Skeletal muscle tissue (tissue), 4 donors: ENCODE data around the gene IL17RD. TPM values are rescaled to one million over a fixed set of nuclear protein-coding genes. Genes with fewer than 3 reads are reported as not detected.

Experiments
- H3K27ac ChIP-seq: one replicate; pipeline ENCODE4 v1.7.0; 2013; ENCODE audit warnings: mild to moderate bottlenecking, low read depth, low read length, inconsistent platforms
- H3K27me3 ChIP-seq, 3 donors: one replicate each; pipeline ENCODE4 v1.7.0; 2013; ENCODE audit warnings: low read length in 3 of 3; ENCODE audit not compliant: control insufficient read depth in 3 of 3, insufficient read depth in 3 of 3
- H3K36me3 ChIP-seq, 3 donors: one replicate each; pipeline ENCODE4 v1.7.0; 2013; ENCODE audit warnings: low read length in 3 of 3; ENCODE audit not compliant: control insufficient read depth in 3 of 3, insufficient read depth in 3 of 3
- H3K4me1 ChIP-seq, 3 donors: one replicate each; pipeline ENCODE4 v1.7.0; 2013; ENCODE audit warnings: low read length in 3 of 3, mild to moderate bottlenecking in 3 of 3; ENCODE audit not compliant: control insufficient read depth in 3 of 3, insufficient read depth in 3 of 3
- H3K4me3 ChIP-seq, 3 donors: one replicate each; pipeline ENCODE4 v1.7.0; 2013; ENCODE audit warnings: low read length in 3 of 3
- H3K9ac ChIP-seq, 3 donors: one replicate each; pipeline ENCODE4 v1.7.0; 2013; ENCODE audit warnings: low read length in 3 of 3, mild to moderate bottlenecking in 3 of 3, moderate library complexity in 2 of 3, low read depth in 1 of 3
- H3K9me3 ChIP-seq, 3 donors: one replicate each; pipeline ENCODE4 v1.7.0; 2013; ENCODE audit warnings: low read length in 3 of 3; ENCODE audit not compliant: control insufficient read depth in 3 of 3
- total RNA-seq: library from RNA; depleted of rRNA; stranded (reverse); fragments of >200 nt; gene quantifications from one replicate; pipeline ENCODE4 v1.2.3, GENCODE V29; 2014
- donor health status: Osteomylitis.

Gene IL17RD
- total RNA-seq, 1 donor from 2014 or later = 18.8 TPM

DNA sequence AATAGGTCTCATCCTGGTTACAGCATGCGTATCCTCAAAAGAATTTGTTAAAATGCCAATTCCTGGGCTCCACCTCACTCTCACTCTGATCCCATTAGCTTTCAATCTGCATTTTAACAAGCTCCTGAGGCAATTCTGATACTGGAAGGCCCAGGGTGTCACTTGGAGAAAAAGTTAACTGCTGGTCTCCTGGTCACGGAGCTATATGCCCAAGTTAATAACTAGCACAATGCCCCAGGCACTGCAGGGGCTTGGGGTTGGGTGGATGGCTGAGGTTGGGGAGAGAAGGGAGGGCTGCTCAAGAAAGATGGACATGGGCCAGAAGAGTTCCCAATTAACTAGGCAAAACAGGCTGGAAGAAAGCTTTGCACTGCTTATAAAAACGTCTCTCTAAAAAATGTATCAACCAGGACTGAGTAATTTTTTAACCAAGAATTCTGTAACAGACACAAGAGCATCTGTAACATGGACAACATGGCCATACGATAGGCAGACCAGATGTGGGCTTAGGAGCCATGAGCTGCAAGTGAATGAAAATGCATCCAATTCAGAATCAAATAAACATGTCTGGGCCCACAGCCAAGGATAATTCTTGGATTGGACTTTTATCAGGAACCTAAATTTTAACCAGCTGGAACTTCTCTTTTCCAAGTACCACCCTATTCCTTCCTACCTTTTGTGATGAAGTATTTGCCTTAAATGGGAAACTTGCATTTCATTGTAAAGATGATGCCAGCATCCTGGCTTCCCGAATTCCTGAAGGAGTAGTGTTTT is 4.2 kb downstream of the IL17RD start:
- H3K36me3 ChIP-seq = no peaks in the 10 kb centered on the region
- no peak overlapping the region for H3K27ac ChIP-seq
- H3K27me3 ChIP-seq = peaks cover 6 to 25% (median 19%) of the 10 kb centered on the region in 3 donors
- H3K4me1 ChIP-seq = peaks cover 17 to 21% (median 20%) of the 10 kb centered on the region in 3 donors
- no peaks in the 10 kb centered on the region for H3K9me3 ChIP-seq
- no peak overlapping the region for H3K4me3 ChIP-seq
- no peak overlapping the region for H3K9ac ChIP-seq

DNA sequence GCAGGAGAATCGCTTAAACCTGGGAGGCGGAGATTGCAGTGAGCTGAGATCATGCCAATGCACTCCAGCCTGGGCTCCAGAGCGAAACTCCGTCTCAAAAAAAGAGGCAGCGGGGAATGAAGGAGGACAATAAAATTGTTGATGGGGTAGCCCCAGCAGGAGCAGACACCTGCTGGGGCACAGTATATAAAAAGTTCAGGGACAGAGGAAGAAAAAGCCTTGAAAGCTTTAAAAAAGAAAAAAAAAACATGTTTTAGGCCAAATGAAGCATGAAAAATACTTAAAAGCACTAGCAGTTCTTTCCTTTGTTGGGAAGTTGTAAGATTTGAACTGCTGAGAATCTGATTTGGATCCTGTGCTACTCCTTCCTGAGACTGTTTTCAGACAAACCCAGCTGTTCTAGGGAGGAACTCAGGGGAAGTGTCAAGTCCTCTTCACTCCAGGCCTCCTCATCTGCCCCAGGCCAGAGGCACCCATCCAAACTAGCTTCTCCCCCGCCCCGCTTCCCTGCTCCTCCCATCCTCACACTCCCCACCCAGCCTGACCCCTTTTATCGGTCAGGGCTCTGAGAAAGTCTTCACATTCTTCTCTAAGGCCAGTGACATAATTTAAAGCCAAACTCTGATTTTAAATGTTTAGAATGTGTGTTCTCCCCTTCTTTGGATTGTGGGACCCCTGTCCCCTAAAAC is 4.9 kb downstream of the IL17RD start:
- Histone ChIP-seq H3K27ac (no peak overlapping the region), H3K27me3 (peaks cover 8 to 25% (median 14%) of the 10 kb centered on the region in 3 donors), H3K9ac (no peak overlapping the region), H3K4me1 (peaks cover 14 to 21% (median 20%) of the 10 kb centered on the region in 3 donors), H3K4me3 (no peak overlapping the region), H3K36me3 (no peaks in the 10 kb centered on the region), H3K9me3 (no peaks in the 10 kb centered on the region)

DNA sequence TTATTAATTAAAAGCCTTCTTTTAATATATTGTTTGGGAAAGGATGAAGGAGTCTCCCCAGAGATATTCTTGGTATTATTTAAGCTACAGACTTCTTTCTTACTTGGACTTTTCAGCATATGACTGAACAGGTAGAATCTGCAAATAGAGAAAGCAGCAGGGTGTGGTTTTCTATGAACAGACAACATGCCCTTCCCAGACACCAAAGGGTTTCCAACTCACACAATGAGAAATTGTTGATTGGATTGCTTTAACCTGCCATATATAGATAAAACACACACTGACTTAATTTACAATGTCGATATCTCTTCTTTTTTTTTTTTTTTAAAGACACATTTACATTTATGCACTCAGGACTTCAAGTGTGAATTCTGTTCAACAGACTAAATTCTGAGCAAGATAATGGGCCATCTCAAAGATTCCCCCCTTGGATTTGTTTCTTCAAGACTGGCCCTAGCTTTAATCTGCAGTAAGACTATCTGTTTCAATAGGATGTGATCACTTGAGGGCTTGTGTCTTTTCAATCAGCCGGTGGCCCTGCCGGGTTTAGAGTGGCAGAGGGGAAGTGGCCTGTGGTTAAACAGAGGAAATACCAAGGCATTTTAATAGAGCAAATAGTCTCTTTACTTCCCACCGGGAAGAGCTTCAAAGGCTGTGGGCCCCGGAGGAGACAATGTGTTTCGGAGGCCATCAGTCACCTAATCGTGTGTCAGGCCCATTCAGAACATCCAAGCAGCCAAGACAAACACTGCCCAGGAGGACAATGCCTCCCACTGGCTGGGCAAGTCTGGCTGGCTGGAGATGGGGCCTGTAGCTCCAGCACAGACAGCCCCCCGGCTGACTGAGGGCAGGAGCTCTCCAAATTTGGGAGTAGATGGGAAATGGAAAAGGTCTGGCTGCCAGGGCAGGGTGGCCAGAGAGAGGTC is 6.1 kb downstream of the IL17RD start:
- no peak overlapping the region for H3K9ac ChIP-seq
- H3K4me1 ChIP-seq = peaks cover 4 to 16% (median 16%) of the 10 kb centered on the region in 3 donors
- H3K27ac ChIP-seq = no peak overlapping the region
- H3K4me3 ChIP-seq = no peak overlapping the region
- no peaks in the 10 kb centered on the region for H3K36me3 ChIP-seq
- no peaks in the 10 kb centered on the region for H3K9me3 ChIP-seq
- peaks cover 13 to 17% (median 14%) of the 10 kb centered on the region in 3 donors for H3K27me3 ChIP-seq

DNA sequence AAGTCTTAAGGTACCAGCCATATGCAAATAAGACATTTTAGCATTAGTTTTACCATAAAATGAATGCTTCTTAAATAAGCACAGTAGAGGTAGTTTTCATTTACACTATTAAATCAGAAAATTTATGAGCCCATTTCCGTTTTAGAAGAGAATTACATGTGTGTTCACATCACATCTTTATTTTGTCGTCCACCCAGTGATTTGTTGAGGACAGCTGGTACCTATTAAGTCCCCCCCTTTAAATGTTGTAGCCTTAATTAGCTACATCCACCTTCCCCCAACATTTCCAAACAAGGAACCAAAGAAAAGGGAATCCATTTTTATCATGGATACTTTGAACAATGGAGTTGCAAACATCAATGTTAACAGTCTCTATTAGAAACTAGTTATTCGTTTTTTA is 6.8 kb downstream of the IL17RD start:
- Histone ChIP-seq H3K4me3 (no peak overlapping the region), H3K4me1 (peaks cover 0 to 13% (median 13%) of the 10 kb centered on the region in 3 donors), H3K9ac (no peak overlapping the region), H3K27me3 (peaks cover 10 to 13% (median 12%) of the 10 kb centered on the region in 3 donors), H3K9me3 (no peaks in the 10 kb centered on the region), H3K36me3 (no peaks in the 10 kb centered on the region), H3K27ac (no peak overlapping the region)

DNA sequence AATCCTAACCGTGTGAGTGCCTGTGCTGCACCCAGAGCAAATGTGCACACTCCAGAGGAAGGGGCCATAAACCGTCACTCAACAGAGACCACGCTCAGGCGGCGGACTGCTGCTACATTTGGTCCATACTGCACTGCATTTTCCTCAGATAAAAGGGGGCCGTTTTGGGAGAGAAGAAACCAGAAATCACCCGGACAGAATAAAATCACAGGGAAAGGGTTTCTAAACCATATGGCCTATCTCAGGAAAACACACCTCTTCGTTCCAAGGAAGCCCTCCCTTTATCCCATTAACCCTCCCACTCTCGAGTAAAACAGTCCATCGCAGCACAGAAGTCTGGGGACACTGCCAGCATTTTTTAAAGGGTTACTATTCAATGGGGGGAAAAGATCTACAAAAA is 7.6 kb downstream of the IL17RD start:
- Histone ChIP-seq H3K27ac (no peak overlapping the region), H3K27me3 (peaks cover 2 to 9% (median 5%) of the 10 kb centered on the region in 3 donors), H3K4me1 (peaks cover 0 to 13% (median 9%) of the 10 kb centered on the region in 3 donors), H3K9me3 (no peaks in the 10 kb centered on the region), H3K36me3 (no peaks in the 10 kb centered on the region), H3K4me3 (no peak overlapping the region), H3K9ac (no peak overlapping the region)

DNA sequence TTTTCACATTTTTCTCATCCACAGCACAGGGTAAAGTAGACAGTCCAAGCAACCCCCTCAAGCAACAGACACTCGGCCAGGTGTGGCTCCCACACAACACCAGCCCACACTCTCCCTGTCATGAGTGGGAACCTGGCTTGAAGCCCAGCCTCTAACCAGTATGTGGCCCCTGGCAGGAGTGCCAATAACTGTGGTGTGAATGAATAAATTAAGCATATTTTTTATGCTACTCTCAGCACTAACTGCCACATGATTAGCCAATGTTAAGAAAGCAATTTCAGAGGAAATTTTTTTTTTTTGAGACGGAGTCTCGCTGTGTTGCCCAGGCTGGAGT is 9.9 kb downstream of the IL17RD start:
- peaks cover 0 to 17% (median 8%) of the 10 kb centered on the region in 3 donors for H3K4me1 ChIP-seq
- peaks cover 0 to 9% (median 2%) of the 10 kb centered on the region in 3 donors for H3K27me3 ChIP-seq
- no peak overlapping the region for H3K4me3 ChIP-seq
- no peaks in the 10 kb centered on the region for H3K36me3 ChIP-seq
- no peaks in the 10 kb centered on the region for H3K9me3 ChIP-seq
- no peak overlapping the region for H3K27ac ChIP-seq
- H3K9ac ChIP-seq = no peak overlapping the region

DNA sequence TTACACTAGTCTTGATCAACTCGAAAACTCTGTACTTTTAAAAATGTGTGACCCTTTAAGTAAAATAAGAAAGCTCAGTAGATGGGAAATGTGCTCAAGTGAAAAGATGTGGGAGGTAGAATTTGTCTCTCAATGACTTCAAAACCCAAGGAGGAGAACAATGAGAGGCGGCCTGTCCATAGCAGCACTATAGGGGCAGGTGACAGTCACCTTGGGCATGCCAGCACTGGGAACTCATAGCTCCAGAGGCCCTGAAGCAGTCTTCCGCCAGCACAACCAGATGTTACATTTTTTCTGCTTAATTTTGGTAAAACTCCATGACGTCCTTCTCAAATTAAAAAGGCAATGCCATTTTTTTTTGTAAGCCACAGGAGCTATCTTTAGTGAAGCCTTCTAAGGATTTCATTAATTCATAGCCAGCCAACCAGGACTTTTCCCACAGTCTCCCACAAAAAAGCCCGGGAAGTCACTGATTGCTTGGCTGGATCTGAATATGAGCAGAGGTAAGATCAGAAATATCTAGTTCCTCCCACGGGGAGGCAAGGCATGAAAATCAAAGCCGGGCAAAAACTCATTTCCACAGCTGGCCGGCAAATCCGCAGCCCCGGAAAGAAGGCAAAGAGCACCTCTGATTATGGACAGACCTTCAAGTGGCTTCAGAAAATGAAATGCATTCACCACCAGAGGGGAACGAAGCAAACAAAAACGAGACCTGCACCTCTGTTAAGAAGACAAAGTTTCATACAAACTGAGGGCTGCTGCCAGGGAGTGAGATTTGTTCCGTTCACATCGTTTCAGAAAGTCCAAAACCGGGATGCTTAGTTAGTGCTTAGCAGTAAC is 10.5 kb downstream of the IL17RD start:
- H3K4me3 ChIP-seq = no peak overlapping the region
- no peaks in the 10 kb centered on the region for H3K36me3 ChIP-seq
- no peaks in the 10 kb centered on the region for H3K9me3 ChIP-seq
- peaks cover 0 to 19% (median 10%) of the 10 kb centered on the region in 3 donors for H3K4me1 ChIP-seq
- peaks cover 0 to 9% (median 2%) of the 10 kb centered on the region in 3 donors for H3K27me3 ChIP-seq
- no peak overlapping the region for H3K27ac ChIP-seq
- no peak overlapping the region for H3K9ac ChIP-seq

DNA sequence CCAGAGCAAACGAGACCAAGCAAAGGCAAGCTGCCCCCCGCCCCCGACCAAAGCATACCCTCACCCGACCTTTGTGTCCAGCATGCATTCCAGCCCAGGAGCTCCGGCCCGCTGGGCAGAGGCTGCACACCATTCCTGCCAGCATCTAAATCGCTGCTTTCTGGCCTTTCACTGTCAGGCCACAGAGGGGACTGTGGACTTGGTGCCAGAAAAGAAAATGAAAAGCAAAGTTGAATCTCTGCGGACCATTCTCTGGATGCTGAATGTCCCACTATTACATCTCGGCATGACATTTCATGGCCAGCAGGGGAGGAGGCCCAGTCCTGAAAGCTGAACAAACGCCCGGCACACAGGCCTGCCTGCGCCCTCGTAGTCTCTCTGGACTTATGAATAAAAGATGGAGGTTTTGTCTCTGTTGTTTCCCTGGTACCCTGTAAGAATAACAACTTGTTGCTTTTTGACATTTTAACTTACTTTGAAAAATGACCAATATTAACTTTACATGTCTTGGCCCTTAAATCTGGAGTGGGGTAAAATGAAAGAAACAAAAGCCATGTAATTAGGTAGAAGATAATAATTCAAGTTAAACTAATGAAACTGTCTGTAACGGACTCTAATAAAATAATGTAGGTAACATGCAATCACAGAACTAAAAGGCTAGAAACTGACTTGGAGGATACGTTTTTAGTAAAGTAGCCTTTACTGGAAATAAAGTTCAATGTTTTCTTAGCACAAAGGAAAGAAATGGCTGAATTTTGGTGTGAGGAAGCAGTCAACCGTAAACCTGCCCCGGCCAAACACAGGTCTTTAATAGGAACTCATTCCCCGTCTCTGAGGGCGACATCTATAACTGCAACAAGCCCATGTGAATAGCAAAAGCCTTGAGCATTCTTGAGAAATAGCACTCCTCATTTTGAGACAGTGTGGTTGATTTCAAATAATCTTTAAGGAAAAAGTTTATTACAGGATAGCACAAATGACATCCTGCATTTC is 12.7 kb downstream of the IL17RD start:
- Histone ChIP-seq H3K4me3 (peak overlapping the region in 1 of 3 donors; percentile 4), H3K9me3 (no peaks in the 10 kb centered on the region), H3K9ac (no peak overlapping the region), H3K27ac (no peak overlapping the region), H3K27me3 (peaks cover 0 to 9% (median 2%) of the 10 kb centered on the region in 3 donors), H3K4me1 (peaks cover 0 to 12% (median 7%) of the 10 kb centered on the region in 3 donors), H3K36me3 (no peaks in the 10 kb centered on the region)
